Thoracic aorta (tissue), 2 donors: ENCODE results near the gene KY. TPM values are rescaled to one million over a fixed set of nuclear protein-coding genes. Genes with fewer than 3 reads are reported as not detected.

ENCODE experiments used
- ATAC-seq: fragments of 150-250 bp; one replicate; pipeline ENCODE4 v1.8.0; 2017; ENCODE audit warnings: low read depth; ENCODE audit not compliant: insufficient number of reproducible peaks, low FRiP score
- DNase-seq: peaks from one replicate; pipeline ENCODE4 v3.0.0-alpha.2; 2020; ENCODE audit warnings: low spot score
- H3K27ac ChIP-seq, 2 donors: fragments of 200-600 bp; sonication (generic); 1 replicate in 1 of 2; 2 replicates in 1 of 2; pipeline ENCODE4 v1.5.1; 2016; ENCODE audit warnings: mild to moderate bottlenecking in 2 of 2, moderate library complexity in 2 of 2
- H3K27me3 ChIP-seq: fragments of 200-600 bp; sonication (generic); replicated peaks from 2 replicates; pipeline ENCODE4 v1.6.0; 2016; ENCODE audit warnings: mild to moderate bottlenecking; ENCODE audit not compliant: insufficient read depth
- H3K36me3 ChIP-seq: fragments of 200-600 bp; sonication (generic); one replicate; pipeline ENCODE4 v1.5.1; 2016
- H3K4me1 ChIP-seq, 2 donors: fragments of 200-600 bp; sonication (generic); 1 replicate in 1 of 2; 2 replicates in 1 of 2; pipeline versions ENCODE4 v1.5.1 to v1.6.0; 2016; ENCODE audit warnings: low read depth in 2 of 2, mild to moderate bottlenecking in 1 of 2; ENCODE audit not compliant: control insufficient read depth in 1 of 2
- H3K4me3 ChIP-seq: fragments of 200-600 bp; sonication (generic); 2 replicates; pipeline ENCODE4 v1.5.1; 2016; ENCODE audit warnings: mild to moderate bottlenecking
- H3K9me3 ChIP-seq: fragments of 200-600 bp; sonication (generic); 2 replicates; pipeline ENCODE4 v1.5.1; 2016
- CTCF ChIP-seq: fragments of 200-600 bp; sonication (generic); IDR thresholded peaks from one replicate; pipeline ENCODE4 v1.5.1; 2019; ENCODE audit warnings: antibody characterized with exemption
- total RNA-seq, 2 donors: library from RNA; depleted of rRNA; stranded (reverse); fragments of >200 nt; gene quantifications; one replicate each; pipeline versions ENCODE4 v1.1.0 to v1.2.3, GENCODE V29; 2016

Gene KY
- total RNA-seq, 2 donors from 2014 or later = 1.3 to 2.6 TPM

GRCh38 chr3:134677987-134678308, 27.1 kb upstream of the KY start:
- DNase-seq (no peak), ATAC-seq (no peak)
- H3K9me3 ChIP-seq = peaks cover 7% of the 10 kb centered on the region
- H3K27ac ChIP-seq = no peak overlapping the region
- peaks cover 0 to 15% of the 10 kb centered on the region in 2 donors for H3K4me1 ChIP-seq
- H3K4me3 ChIP-seq = no peak overlapping the region
- H3K27me3 ChIP-seq = no peaks in the 10 kb centered on the region
- TF ChIP-seq CTCF = no peak
- no peaks in the 10 kb centered on the region for H3K36me3 ChIP-seq

- Histone ChIP-seq H3K27me3 (no peaks in the 10 kb centered on the region), H3K4me1 (peaks cover 0 to 15% of the 10 kb centered on the region in 2 donors), H3K27ac (no peak overlapping the region), H3K4me3 (no peak overlapping the region), H3K36me3 (no peaks in the 10 kb centered on the region), H3K9me3 (peaks cover 7% of the 10 kb centered on the region)
- ATAC-seq (peak; percentile 7), DNase-seq (no peak)
- peak; percentile 61 for TF ChIP-seq CTCF
Observed at GRCh38 chr3:134677196-134677986, 26.6 kb upstream of the KY start.

- peaks cover 0 to 7% of the 10 kb centered on the region in 2 donors for H3K4me1 ChIP-seq
- TF ChIP-seq CTCF = no peak
- ATAC-seq = no peak
- no peaks in the 10 kb centered on the region for H3K36me3 ChIP-seq
- H3K27ac ChIP-seq = no peak overlapping the region
- H3K27me3 ChIP-seq = no peaks in the 10 kb centered on the region
- H3K9me3 ChIP-seq = peaks cover 7% of the 10 kb centered on the region
- DNase-seq = no peak
- no peak overlapping the region for H3K4me3 ChIP-seq
Observed at GRCh38 chr3:134675726-134676256, 25.0 kb upstream of the KY start.

- TF ChIP-seq CTCF = no peak
- no peak overlapping the region for H3K4me3 ChIP-seq
- no peaks in the 10 kb centered on the region for H3K36me3 ChIP-seq
- ATAC-seq (no peak), DNase-seq (no peak)
- peaks cover 7% of the 10 kb centered on the region for H3K9me3 ChIP-seq
- peaks cover 0 to 3% of the 10 kb centered on the region in 2 donors for H3K4me1 ChIP-seq
- H3K27me3 ChIP-seq = no peaks in the 10 kb centered on the region
- H3K27ac ChIP-seq = no peak overlapping the region
Observed at GRCh38 chr3:134672571-134672970, 21.7 kb upstream of the KY start.

- no peak for ATAC-seq
- peaks cover 6 to 15% of the 10 kb centered on the region in 2 donors for H3K4me1 ChIP-seq
- no peak for DNase-seq
- no peaks in the 10 kb centered on the region for H3K9me3 ChIP-seq
- no peaks in the 10 kb centered on the region for H3K27me3 ChIP-seq
- no peak for TF ChIP-seq CTCF
- no peaks in the 10 kb centered on the region for H3K36me3 ChIP-seq
- no peak overlapping the region for H3K4me3 ChIP-seq
- H3K27ac ChIP-seq = no peak overlapping the region
Observed at GRCh38 chr3:134667956-134668355, 17.1 kb upstream of the KY start.
